HTERT RPE-1 (cell line): ENCODE measurements around the gene MCTP2.

Experiments used
- in situ Hi-C: fragments of 300-500 bp; cut with MboI; formaldehyde crosslinking; loops from 4 replicates; pipeline ENCODE4 v1.14.3; 2020; ENCODE audit warnings: low sequenced_read_pairs

Gene MCTP2

DNA sequence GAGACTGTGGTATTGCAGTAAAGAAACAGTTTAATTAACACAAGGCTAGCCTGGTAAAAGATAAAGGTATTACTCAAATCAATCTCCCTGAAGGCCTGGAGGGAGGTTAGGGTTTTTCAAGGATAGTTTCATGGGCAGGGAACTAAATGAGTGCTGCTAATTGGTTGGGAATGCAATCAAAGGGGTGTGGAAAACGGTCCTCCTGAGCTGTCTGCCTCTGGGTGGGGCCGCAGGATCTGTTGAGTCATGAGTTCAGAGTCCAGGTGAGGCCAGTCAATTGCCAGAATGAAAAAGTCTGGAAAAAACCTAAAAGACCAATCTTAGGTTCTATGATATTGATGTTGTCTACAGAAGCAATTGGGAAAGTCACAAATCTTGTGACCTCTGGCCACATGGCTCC lies 293.2 kb downstream of the MCTP2 start:
- in situ Hi-C loops, result no loop called here

DNA sequence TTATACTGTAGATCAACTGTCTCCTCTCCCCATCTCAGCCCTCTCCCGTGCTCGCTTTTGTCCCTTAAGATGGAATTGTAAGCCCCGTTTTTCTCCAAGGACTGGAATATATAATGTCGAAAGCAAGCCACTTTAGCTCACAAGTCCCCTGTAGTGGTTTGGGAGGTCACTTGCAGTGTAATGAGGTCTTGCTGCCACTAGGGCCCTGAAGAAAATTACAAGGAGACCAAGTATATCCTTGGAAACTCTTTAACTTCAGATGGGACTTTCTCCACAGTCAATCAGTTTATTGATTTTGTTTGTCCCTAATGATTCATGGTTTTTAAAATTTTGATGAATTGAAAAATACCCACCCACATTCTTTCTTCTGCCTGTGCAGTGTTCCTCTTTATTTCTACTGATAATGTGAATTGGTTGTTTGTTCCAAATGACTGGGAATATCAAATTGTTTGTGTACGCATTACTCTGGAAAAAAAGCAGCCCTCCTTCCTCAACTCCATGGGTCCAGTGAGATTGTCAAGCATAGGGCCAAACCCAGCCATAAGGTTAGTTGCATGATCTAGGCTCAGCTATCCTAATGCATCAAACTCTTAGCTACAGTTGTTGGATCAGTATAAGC lies 294.8 kb downstream of the MCTP2 start:
- in situ Hi-C loops, result no loop called here

- in situ Hi-C loops, result no loop called here
These were observed 300.9 kb downstream of the MCTP2 start for GRCh38 chr15:94532226-94532625.
